GM19438 (cell line): ENCODE measurements around the gene OTOF.

ENCODE experiments used
- ATAC-seq: cut with Tn5 transposase; IDR thresholded peaks from one replicate; pipeline ENCODE4 v1.9.1; 2021; ENCODE audit warnings: low read depth; ENCODE audit not compliant: unreplicated experiment

Gene OTOF

DNA sequence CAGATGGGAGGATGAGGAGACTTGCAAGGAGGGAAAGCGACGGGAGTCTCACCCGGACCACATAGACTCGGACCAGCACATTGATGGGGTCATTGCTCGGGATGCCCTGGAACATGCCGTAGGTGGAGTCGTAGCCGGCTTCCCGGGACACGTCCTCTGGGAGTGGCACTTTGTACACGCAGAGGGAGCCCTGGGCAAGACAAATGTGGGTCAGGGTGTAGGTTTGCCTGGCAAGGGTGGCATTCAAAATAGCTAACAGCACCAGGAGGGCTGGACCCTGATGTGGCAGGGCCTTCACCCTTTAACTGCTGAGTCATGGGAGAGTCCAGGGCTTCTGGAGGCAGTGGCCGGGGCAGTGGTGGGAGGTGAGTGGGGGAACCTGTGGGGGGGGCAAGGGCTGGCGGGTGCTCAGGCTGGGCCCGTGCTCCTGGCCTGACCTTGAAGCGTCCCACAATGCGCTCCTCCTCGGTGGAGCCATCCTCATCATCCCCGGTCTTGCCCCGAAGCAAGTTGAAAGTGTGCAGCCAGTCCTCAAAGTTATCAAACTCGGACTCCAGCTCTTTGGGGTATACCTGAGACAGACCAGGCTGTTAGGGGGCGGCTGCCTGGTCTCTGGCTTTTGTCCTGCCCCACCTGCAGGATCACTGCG lies 11.1 kb downstream of the OTOF start:
- ATAC-seq: no peak

DNA sequence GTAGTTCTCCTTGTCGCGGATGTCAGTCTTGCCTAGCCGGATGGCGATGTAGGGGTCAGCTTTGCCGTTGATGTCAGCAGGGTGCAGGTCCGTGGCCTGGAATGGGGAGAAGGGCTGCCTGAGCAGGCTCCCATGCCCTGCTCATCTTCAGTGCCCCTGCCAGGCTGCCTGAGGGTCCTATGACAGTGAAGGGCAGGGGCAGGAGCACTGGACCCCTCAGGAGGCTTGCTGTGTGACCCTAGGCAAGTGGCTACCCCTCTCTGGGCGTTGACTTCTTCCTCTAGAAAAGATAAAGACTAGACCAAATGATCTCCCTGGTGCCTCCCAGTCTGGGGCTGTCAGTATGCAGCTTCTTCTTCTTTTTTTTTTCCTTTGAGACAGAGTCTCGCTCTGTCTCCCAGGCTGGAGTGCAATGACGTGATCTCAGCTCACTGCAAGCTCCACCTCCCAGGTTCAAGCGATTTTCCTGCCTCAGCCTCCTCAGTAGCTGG lies 11.9 kb downstream of the OTOF start:
- no peak for ATAC-seq

DNA sequence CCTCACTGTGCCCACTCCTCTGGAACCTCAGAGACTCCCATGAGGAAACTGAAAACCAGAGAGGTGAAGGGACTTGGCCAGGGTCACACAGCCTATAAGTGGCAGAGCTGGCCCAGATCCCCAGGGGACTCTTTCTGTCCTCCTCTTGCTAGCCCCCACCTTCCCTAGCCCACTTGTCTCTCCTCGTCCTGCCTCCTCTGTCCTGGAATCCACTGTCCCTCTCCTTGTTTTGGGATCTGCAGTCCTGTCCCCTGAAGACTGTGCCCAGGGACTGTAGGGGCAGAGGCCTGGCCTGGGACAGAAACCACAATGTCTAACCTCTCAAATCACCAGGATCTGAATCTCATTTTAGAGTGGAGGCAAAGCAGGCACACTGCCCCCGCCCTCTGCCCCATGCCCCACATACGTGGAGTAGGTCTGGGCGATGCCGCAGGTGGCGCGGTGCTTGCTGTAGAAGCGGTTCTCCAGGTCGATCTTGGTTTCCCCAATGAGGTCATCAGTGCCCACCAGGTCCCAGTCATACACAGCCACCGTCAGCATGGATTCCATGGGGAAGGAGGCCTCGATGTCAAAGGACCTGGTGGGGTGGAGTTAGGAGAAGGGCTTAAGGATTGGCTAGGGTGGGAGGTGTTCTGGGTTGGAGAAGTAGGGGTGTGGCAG lies 12.5 kb downstream of the OTOF start:
- no peak for ATAC-seq

DNA sequence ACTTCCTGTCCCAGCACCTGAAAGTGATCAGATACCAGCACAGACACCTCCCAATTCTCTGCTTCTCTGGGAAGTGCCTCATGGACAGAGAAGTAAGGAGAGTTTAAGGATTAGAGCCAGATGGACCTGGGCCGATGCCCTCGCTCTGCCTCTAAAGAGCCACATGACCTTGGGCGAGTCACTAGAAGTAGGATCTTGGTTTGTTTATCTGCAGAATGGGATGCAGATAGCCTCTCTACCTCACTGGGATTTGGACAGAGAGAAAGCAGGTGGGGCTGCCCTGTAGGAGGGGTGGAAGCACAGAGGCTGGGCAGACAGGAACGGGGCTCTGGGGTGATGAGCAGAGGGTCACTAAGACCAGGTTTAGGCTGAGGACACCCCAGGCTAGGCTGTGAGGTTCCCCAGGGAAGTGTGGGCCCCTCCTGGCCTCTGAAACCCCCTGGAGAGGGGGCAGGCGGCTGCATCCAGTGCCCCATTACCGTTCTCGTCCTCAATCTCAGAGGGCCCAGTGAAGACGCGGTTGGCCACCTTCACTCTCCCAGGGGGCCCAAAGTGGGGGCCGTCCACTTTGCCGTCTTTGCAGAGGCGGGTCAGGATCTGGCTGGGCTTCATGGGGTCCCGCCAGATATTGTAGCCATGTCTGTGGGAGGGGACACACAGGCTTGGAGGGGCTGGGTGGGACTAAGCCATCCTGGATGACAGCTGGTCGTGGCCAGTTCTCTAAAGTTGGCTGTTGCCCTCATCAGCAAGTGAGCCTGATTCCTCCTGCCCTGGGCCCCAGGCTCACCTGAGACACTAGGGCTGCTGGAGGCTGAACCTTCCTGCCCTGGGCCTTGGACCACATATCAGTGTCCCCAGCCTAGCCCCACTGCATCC lies 13.3 kb downstream of the OTOF start:
- ATAC-seq: no peak

DNA sequence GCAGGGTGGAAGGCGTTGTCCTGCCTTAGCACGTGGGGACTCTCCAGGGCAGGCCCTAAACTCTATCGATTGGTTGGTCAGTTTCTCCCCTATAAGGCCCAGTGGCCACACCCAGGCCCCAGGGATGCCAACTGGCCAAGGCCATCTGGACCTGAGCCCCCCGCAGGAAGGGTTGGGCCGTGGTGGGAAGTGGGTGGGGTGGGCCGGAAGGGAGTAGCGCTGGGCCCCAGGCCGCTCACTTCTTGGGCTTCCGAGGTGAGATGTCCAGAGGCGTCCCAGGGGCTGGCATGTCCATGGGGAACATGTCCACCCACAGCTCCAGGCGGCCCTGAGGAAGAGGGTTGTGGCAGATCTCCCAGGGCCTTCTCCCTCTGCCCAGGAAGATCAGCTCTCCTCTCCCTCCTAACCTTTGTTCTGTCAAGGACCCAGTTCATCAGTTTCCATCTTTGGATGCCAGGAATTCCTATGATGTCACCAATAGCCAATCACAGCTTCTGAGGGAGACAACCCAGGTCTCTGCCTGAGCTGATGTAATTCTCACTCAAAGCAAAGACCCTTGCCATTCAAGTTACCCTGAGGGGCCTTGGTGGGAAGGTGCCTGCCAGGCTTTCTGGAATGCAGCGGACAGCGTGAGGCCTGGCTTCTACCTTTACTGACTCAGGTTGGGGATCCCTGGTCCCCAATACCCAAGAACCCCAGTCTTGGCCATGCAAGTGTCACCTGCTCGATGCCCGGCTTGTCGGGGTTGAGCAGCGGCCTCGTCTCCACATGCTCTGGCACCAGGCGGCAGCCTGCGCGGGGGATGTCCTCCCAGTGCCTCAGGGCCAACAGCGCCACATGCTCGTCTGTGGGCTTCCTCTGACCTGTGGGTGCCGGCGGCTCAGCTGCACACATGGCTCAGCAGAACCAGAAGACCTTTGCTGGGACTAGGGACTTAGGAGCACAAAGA lies 14.4 kb downstream of the OTOF start:
- no peak for ATAC-seq

DNA sequence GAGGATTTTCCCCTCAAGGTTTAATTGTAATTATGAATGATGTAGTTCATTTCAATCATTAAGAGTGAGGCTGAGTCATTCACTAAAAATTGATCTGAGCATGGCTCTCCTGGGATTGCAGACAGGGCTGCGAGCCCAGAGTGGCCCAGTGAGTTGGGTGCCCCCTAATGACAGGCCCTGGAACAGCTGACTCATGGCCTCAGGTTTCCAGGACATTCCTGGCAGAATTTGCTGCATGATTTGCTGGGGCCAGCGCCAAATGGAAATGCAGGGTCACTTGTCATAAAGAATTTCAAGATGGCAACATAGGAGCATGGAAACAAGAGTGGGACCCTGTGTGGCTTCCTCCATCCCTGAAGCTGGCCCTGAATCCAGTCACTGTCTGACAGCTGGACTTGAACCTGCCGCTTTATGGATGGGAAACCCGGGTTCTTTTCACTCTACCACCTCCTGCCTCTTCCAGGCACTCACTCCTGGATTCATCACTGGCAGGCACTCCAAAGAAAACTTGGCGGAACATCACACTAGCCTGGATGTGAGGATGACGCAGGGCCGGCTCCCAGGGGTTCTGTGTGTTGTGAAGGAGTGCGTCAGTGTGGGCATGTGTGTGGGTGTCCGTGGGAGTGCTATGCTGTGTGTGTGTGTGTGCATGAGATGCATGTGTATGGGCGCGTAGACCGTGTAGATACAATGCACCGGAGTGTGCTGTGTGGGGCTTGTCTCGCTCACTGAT lies 15.2 kb downstream of the OTOF start:
- ATAC-seq: no peak

DNA sequence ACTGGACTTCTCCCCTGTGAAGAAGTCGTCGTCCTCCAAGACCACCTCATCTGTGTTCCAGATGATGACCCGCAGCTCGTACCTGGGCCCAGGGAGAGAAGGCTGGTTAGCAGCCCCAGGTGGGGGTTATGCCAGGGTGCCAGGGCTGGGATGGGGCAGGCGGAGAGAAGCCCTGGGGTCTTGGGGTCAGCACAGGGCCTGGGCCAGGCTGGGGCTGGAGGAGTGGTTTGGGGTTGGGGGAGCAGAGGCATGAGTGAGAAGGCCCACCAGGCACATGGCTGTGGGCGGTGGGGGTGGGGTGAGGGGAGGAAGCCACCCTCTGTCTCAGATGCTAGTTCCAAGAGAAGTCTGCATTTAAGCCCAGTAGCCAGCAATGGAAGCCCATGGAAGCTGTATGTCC lies 15.8 kb downstream of the OTOF start:
- ATAC-seq: no peak

DNA sequence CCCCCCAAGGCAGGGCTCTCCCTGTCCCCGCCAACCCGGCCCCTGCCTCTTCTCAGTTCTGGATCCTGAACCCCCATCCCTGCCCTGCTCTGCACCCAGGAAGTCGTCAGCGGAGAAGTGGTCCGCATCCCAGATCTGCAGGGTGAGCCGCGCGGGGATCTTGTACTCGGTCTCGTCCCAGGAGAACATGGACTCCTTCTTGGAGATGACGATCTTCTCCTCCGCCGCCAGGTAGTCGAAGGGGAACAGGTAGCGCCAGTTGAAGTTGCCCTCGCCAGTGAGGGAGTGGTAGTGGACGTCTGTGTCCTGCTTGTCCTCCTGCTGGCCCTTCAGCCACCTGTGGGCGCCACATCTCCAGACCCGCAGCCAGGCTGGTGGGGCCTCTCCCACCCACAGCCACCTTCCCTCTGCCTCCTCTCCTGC lies 16.3 kb downstream of the OTOF start:
- ATAC-seq: no peak

DNA sequence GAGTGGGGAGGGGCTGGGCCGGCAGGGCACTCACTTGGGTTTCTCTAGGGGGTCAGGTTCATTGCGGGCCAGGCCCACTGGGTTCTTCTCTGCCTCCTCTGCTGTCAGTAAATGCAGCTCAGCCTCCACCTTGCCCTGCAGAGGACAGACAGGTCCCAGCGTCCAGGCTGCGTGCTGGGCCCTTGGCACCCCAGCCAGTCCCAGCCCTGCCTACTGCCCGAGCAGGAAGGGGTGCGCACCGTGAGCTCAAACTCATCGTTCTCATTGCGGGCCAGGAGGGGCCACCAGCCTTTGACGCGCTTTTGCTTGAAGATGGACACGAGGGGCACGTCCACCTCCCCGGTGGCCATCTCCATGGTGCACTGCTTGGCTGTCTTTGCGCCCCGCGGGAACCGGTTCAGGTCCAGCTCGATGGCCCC lies 17.3 kb downstream of the OTOF start:
- no peak for ATAC-seq

DNA sequence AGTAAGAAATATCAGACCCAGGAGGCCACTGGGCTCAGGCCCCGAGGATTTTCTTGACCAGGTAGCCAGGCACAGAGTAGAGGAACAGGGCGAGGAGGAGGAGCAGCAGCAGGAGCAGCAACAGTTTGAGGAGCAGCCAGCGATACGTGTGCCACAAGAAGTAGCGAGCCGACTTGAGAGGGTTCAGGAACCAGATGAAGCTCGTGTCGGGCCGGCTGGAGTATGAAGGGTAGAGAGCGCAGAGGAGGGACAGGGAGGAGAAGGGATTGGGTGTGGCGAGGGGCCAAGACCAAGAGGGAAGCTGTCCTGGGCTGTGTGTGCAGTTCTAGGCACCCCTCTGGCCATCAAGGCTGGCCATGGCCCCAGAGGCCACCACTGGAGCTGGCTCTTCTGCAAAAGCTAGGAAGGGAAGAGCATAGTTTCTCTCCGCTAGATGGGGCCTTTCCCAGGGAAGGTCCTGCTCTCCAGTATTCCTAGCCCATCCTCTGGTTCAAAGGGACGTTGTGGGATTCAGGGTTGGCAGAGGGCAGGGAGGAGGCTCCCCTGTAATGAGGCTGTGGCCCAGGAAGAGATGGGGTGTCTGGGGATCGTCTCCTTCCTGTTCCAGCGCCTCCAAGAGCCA lies 17.8 kb downstream of the OTOF start:
- ATAC-seq: no peak

DNA sequence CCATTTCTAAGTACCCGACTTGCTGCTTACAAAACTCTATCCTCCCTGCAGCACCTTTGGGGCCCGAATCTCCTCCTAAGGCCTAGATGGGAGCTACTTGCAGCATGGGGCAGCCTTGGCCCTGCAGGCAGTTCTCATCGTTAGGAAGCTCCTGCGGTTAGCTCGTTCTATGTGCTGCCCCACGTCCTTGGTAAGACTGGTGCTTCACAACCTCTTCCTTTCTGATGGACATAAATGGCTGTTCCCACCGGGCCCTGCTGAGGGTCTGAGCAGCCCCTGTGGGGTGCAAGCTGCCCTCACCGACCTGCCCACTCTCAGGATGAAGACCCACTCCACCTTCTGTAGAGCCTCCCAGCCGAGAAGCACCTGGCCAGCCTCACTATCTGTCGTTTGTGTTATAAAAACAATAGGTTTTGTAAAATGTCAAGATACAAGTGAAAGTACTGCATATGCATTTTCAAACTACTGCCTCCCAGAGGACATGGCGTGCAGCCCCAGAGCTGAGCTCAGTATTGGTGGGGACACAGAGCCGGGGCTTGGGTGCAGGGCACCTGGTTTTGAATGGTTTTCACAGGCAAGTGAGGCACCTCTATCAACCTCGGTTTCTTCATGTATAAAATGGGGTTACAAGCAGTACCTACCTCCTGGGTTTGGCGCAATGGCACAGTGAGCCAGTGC lies 19.4 kb downstream of the OTOF start:
- no peak for ATAC-seq

DNA sequence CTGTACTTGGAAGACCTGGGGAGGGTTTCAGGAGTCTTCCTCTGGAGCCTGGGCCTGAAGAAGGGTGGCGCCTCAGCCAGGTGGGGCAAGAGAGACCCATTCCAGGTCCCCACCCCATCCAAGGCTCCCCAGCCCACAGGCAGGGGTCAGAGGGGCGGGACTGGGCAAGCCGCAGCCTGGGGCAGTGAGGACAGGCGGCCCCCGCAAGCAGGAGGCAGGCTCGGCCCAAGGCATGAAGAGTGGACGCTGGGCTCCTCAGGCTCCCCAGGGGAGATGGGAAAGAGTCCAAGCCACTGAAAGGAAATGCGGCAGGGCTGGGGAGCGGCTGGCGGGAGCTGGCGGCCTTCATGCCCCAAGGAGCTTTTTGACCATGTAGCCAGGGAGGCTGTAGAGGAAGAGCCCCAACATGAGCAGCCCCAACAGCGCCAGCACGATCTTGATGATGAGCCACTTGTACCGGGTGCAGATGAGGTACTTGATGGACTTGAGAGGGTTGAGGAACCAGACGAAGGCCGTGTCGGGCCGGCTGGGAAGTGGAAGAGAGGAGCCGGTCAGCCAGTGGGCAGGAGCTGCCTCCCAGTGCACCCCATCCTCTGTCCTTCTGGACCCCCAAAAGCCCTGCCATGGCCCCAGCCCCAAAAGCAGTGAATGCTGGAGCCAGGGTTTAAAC lies 20.1 kb downstream of the OTOF start:
- no peak for ATAC-seq

DNA sequence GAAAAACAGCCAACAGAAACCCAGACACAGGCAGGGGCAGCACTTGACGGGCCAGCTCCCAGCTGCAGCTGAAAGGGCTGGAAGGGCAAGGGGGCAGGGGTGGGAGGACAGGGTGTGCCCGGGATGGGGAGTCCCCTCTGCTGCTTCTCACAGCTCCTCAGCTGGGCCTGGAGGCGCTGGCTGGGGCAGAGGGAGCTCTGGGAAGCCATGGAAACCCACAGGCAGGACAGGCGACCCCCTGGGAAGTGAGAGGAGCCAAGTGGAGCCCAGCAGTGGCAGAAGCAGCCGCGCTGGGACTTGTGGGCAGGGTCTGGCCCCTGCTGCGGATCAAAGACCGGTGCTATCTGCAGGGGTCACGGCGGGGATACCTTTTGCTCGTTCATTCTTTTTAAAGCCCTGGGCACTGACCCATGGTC lies 20.7 kb downstream of the OTOF start:
- no peak for ATAC-seq

DNA sequence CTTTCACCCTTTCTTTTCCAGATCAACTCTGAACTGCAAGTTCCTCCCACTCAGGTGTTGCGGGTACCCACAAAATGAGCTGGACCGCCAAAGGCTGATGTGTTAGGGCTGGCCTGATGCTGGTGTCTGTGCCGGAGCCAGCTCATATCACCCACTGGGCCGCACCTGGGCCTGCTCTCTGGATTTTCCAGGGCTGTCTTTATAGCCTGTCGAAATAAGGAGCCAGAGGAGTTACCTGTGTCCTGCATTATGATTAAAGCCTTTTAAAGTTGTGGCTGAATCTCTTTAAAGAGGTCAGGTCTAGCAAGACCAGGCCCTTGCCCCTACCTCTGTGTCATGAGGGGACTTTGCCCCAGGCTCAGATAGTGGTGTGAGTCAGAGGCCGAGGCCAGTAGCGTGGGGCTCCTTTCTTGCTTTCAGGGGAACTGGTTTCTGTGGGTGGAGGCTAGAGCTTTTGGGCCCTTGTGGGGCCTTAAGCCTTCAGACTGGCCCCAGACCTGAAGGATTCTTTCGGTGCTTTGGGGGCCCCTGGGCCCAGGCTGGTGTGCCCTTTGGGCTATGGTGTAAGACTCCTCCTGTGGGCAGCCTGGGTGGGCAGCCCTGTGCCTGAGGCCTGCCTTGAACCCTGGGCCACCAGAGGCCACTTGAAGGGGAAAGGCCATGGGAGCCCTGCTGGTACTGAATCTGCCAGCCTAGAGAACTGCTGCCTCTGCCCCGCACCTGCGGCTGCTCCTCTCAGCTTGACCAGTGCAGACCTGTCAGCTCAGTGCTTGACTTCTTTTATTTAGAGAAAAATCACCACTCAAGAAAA lies 21.3 kb downstream of the OTOF start:
- no peak for ATAC-seq

DNA sequence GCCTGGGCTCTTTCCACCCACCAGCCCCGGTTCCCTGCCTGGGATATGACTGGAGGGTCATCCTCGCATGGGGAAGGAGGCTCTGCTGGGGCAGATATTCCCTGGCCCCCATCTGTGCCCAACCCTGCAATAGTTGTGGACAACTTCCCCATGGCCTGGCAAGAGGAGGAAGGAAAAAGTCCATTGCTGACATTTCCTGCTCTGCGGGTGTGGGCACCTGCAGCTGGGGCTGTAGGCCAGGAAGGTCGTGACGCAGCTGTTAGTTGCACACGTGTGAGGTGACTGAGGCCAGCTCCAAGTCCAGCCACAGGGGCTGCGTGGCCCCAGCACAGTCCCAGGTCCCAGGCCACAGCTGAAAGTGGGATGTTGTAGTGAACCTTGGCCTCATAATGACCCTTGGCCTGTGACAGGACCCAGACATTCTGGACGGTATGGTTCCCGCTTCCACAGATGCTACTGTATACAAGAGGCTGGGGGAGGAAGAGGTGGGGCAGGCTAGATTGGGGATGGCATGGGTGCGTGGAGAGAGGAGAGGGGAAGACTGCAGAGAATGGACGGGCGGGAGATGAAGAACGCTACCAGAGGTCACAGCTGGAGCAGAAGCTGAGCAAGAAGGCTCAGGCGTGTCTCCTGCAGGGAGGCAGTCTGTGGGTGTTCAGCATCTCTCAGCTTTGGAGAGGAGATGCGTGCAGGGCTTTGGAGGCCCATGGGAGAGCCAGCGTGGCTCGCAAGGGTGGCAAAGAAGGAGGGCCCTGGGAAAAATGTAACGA lies 22.1 kb downstream of the OTOF start:
- no peak for ATAC-seq

DNA sequence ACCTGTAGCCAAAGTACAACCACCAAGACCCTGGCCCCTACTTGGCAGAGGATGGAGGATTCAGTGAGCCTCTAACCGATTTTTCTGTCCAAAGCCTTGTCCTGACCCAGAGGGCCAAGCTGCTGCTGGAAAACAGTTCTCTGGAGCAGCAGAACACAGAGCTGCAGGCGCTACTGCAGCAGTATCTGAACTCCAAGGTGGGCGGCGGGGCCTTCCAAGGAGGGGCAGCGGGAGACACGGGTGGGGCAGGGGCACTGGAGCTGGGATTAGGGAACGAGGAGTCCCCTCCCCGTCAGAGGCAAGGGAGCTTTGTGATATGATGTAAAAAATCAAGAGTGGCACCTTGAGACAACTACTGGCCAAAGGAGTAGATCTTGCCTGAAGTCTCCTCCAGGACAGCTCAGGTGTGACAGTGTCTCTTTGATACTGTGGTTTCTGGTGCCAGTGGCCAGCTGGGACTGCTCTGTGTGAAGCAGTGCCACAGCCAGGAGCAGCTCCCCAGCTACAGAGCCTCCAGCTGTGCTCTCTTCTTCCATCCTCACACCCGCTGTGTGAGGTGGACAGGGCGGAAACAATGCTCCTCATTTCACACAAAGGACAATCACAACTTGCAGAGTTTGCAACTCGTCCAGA lies 22.8 kb downstream of the OTOF start:
- ATAC-seq: no peak
